Cardiac muscle cell (in vitro differentiated cells and primary cell): ENCODE results near the gene BMPER. TPM values are rescaled to one million over a fixed set of nuclear protein-coding genes. Genes with fewer than 3 reads are reported as not detected.

Experiments
- DNase-seq, 2 donors: peaks; one replicate each; pipeline versions ENCODE4 v3.0.0 to v3.0.0-alpha.2; 2010 to 2017; ENCODE audit warnings: low read depth in 1 of 2, low spot score in 1 of 2
- H3K27ac ChIP-seq: fragments of 200-600 bp; sonication (generic); 2 replicates; pipeline ENCODE4 v1.5.1; 2016
- H3K27me3 ChIP-seq: fragments of 200-600 bp; sonication (generic); 2 replicates; pipeline ENCODE4 v1.6.0; 2016; ENCODE audit warnings: control low read depth
- H3K36me3 ChIP-seq: fragments of 200-600 bp; sonication (generic); 2 replicates; pipeline ENCODE4 v1.5.1; 2016; ENCODE audit warnings: control low read depth
- H3K4me1 ChIP-seq: fragments of 200-600 bp; sonication (generic); 2 replicates; pipeline ENCODE4 v1.8.1; 2017; ENCODE audit warnings: low read depth, mild to moderate bottlenecking, mixed run types
- H3K4me3 ChIP-seq: fragments of 200-600 bp; sonication (generic); 2 replicates; pipeline ENCODE4 v1.5.1; 2016; ENCODE audit warnings: mild to moderate bottlenecking
- H3K9me3 ChIP-seq: fragments of 200-600 bp; sonication (generic); 2 replicates; pipeline ENCODE4 v1.5.1; 2017; ENCODE audit warnings: low read depth, mild to moderate bottlenecking, control low read depth
- CTCF ChIP-seq: IDR thresholded peaks from 2 replicates; pipeline ENCODE4 v1.5.1; 2012; ENCODE audit warnings: low read depth, mild to moderate bottlenecking, low read length
- polyA plus RNA-seq: library from polyadenylated mRNA; unstranded; fragments of >200 nt; fragmentation: Nextera tagmentation; extraction: Ambion mirVana; gene quantifications from 2 replicates; pipeline ENCODE4 v1.2.1, GENCODE V29; 2016
- total RNA-seq: library from RNA; depleted of rRNA; stranded (reverse); fragments of >200 nt; gene quantifications from 2 replicates; pipeline ENCODE4 v1.2.3, GENCODE V29; 2016

The BMPER gene
- total and polyA plus RNA-seq, 2 experiments from 2014 or later = 53.6 to 138 TPM

DNA sequence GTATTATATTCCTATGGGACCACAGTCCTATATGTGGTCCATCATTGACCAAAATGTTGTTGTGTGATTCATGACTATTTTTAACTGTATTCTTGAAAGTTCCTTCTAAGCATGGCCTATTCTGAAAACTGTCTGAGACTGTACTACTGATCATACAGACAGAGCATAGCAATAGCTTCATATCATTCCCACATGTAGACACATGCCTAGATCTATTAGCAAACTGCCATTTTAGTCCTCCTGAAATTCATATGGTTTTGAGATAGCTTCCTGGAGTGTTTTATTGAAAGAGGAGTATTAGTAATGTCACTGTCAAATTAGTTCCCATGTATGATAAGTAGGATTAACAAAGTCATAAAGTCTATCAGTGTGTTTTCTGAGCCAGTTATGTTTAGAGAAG, 157.5 kb downstream of the BMPER start:
- Histone ChIP-seq H3K27me3 (no peaks in the 10 kb centered on the region), H3K36me3 (peaks cover 35% of the 10 kb centered on the region), H3K4me1 (no peaks in the 10 kb centered on the region), H3K27ac (peak overlapping the region; percentile 21), H3K4me3 (no peak overlapping the region), H3K9me3 (no peaks in the 10 kb centered on the region)
- no peak for TF ChIP-seq CTCF
- no peak for DNase-seq

- no peaks in the 10 kb centered on the region for H3K27me3 ChIP-seq
- H3K4me1 ChIP-seq = no peaks in the 10 kb centered on the region
- H3K4me3 ChIP-seq = no peak overlapping the region
- peak in 1 of 2 donors; percentile 57 for DNase-seq
- H3K9me3 ChIP-seq = no peaks in the 10 kb centered on the region
- no peak for TF ChIP-seq CTCF
- H3K27ac ChIP-seq = no peak overlapping the region
- H3K36me3 ChIP-seq = peaks cover 32% of the 10 kb centered on the region
These were observed 159.3 kb downstream of the BMPER start for GRCh38 chr7:34064519-34065158.

DNA sequence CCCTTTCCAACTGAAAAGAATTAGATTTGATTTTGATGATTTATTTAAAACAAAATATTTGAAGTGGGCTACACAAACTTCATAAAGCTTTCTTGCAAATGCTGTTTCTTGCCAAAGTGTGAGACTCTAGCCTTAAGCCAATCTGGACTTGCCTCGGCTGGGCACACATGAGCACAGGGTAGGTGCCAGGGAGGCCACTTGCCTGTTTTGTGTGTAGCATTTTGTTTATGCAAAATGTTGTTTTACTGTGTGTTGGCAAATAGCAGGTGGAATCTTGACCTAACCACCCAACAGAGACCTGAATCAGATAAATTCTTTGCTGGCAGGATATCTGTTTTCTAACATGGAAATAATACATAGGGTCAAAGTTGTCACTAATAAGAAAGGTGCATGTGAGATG, 161.1 kb downstream of the BMPER start:
- H3K9me3 ChIP-seq = no peaks in the 10 kb centered on the region
- H3K4me1 ChIP-seq = no peaks in the 10 kb centered on the region
- no peak for DNase-seq
- H3K27me3 ChIP-seq = no peaks in the 10 kb centered on the region
- H3K27ac ChIP-seq = peak overlapping the region; percentile 72
- peaks cover 31% of the 10 kb centered on the region for H3K36me3 ChIP-seq
- TF ChIP-seq CTCF = no peak
- no peak overlapping the region for H3K4me3 ChIP-seq

- no peak for TF ChIP-seq CTCF
- Histone ChIP-seq H3K27me3 (no peaks in the 10 kb centered on the region), H3K9me3 (no peaks in the 10 kb centered on the region), H3K4me1 (no peaks in the 10 kb centered on the region), H3K4me3 (no peak overlapping the region), H3K27ac (peak overlapping the region; percentile 72), H3K36me3 (peaks cover 29% of the 10 kb centered on the region)
- DNase-seq = no peak
These were observed 161.9 kb downstream of the BMPER start for GRCh38 chr7:34067005-34067778.

GRCh38 chr7:34069676-34070075, 164.3 kb downstream of the BMPER start:
- no peak for TF ChIP-seq CTCF
- H3K27me3 ChIP-seq = no peaks in the 10 kb centered on the region
- H3K4me3 ChIP-seq = no peak overlapping the region
- peaks cover 33% of the 10 kb centered on the region for H3K36me3 ChIP-seq
- peak in 1 of 2 donors; percentile 47 for DNase-seq
- no peaks in the 10 kb centered on the region for H3K4me1 ChIP-seq
- H3K9me3 ChIP-seq = no peaks in the 10 kb centered on the region
- H3K27ac ChIP-seq = peak overlapping the region; percentile 55
